HS-27A (cell line): ENCODE measurements around the gene IPCEF1.
A peak's percentile ranks its signal among the peaks of the same experiment; 100 is the strongest.

ENCODE experiments used
- DNase-seq: peaks from one replicate; pipeline ENCODE4 v3.0.0-alpha.2; 2012; ENCODE audit warnings: low read depth, missing footprints

IPCEF1 gene

GRCh38 chr6:154159126-154159525 lies 197.5 kb downstream of the IPCEF1 start:
- DNase-seq: no peak

DNA sequence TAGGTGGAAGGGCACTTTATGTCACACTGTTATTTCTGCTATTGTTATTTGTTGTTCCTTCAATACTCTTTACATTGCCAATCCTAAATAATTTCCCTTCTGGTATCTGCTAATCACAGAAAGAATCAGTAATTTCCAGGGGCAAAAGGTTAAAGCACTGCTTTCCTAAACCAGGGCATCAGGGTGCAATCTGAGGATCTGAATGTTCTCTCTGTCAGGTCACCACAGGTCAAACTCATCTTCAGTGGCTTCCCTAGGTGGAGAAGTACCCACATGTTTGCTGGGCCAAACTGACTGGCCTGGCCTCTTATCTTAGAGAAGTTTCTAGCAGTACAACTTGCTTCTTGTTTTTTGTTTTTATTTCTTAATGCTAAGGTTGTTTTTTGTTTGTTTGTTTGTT lies 198.9 kb downstream of the IPCEF1 start:
- DNase-seq: no peak

- no peak for DNase-seq
These were observed 199.5 kb downstream of the IPCEF1 start for GRCh38 chr6:154157082-154157481.

DNA sequence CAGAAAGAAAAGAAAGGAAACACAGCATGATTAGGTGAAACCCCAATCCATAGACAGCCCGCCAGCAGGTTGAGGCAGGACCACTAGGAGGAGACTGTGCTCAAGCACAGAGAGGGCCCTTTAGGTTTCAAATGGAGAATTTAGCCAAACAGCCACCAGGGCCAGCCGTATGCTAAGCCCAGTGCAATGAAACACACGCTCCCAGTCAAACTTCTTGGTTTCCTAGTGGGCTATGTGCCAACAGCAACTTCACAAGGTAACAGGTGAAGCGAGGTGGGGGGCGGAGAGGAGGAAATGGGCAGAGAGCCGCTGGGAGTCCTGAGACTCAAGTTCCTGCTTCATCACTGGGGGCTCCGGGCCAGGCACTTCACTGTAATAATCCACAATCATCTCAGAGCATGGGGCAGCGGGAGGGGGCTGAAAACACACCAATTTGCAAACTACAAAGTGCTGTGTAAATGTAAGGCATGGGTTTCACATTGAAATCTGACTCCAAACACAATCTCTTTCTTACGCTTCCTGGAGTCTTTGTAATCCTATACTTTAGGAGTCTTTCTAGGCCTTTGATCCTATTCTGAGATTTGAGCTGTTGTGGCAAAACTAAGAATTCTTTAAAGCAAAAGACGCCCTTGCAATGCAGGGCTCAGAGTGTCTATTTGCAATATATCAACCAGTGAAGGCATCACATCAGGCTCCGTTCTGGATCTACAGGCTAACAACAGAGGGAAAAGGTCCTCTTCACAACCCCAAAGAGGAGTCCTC lies 200.3 kb downstream of the IPCEF1 start:
- DNase-seq: no peak

DNA sequence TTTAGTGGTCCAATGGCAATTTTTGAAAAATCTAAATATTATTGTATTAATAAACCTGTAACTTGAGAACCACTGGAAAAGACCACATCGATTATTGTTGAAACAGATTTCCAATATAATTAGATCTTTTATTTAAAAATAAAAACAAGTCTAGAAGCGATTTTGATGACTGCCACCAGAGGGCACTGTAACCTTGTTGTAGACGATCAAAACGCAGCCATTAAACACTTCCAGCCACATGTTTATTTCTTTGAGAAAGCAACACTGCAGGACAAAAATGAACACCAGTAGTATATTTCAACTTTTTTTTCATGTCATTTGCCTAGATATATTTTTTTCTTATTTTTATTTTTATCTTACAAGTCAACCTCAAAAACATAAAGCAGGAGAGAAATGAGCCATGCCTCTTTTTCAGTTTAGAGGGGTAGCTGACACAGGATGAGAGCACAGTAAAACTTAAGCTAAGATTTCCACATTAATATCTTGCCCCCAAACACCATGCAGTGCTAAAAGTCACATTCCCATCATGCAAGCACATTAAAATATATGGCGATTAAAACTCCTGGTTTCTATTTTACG lies 202.1 kb downstream of the IPCEF1 start:
- peak; percentile 17 for DNase-seq

DNA sequence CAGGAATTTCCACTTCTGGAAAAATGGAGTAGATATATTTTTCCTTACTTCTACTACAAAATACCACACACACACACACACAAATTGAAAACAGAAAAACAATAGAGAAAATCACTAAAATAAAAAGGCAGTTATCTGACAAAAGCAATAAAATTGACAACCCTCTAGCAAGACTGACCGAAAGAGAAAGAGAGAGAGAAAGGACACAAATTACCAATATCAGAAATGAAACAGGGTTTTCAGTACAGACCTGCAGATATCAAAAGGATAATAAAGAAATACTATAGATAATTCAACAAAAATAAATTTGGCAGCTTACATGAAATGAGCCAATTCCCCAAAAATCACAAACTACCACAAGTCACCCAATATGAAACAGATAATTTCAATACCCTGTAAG lies 212.8 kb downstream of the IPCEF1 start:
- no peak for DNase-seq

DNA sequence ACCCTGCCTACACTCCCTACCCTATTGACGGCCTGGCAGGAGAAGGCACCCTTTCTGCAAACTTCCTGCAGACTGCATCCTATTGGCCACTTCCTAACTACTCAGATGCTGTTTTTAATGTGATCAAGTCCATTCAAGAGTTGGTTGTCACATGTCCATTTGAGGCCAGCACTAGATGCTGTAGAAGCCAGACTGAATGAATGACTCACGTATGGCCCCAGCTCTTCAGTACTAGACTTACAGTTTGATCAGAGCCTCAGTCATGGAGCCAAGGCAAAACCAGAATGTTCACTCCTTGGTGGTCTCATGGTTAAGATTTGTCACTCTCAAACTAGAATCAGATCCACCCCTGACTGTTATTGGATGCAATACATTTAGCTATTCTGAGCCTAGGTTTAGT lies 215.9 kb downstream of the IPCEF1 start:
- DNase-seq: no peak

GRCh38 chr6:154139892-154140291 lies 216.7 kb downstream of the IPCEF1 start:
- DNase-seq: no peak

DNA sequence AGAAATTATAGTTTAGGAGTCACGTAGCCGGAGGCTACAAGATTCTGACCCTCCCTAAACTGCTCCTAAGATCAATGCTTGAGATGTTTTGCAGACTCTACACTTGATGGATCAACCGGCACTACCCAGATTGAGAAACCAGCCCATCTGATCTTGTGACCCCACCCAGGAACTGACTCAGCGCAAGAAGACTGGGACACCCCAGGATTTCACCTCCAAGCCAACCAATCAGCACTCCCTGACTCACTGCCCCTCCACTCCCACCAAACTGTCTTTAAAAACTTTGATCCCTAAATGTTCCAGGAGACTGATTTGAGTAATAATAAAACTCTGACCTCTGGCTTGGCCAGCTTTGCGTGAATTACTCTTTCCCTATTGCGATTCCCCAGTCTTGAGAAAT lies 217.8 kb downstream of the IPCEF1 start:
- no peak for DNase-seq

- DNase-seq: no peak
These were observed 222.0 kb downstream of the IPCEF1 start for GRCh38 chr6:154134471-154135147.

DNA sequence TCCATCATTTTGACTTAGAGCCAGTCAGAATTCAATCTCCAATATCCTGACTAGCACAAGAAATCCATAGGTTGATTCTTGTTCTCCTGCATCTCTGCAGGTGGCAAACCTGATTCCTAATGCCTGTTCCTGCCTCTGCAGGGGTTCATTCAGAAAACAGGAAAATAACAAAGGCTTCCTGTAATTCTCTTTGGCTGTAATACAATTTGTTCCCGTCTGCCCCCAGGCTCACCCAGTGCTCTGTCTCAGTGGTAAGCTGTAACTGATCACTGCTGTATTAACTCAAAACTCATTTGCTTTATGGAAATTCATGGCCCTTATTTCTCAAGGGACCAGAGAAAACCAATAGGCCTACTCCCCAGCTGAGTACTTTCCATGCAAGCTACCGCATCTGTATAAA lies 228.9 kb downstream of the IPCEF1 start:
- no peak for DNase-seq

DNA sequence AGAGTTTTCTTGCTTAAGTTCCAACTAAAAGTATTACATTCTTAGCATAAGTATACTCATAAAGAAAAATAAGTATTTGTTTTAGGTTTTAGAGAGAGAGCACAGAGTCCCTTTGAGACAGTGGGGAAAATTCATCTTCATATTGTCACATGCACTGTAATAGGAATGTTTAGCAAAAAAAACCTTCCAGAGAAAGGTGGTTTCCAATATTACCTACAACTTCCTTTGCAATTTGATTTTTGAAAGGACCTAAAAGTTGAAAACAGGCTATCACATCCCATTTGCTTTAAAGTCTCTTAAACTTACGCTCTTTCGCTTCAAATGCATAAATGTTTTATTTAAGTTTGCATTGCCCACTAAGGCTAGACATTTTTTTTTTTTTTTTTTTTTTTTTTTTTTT lies 231.2 kb downstream of the IPCEF1 start:
- DNase-seq: no peak

GRCh38 chr6:154123155-154123956 lies 233.2 kb downstream of the IPCEF1 start:
- DNase-seq: no peak

DNA sequence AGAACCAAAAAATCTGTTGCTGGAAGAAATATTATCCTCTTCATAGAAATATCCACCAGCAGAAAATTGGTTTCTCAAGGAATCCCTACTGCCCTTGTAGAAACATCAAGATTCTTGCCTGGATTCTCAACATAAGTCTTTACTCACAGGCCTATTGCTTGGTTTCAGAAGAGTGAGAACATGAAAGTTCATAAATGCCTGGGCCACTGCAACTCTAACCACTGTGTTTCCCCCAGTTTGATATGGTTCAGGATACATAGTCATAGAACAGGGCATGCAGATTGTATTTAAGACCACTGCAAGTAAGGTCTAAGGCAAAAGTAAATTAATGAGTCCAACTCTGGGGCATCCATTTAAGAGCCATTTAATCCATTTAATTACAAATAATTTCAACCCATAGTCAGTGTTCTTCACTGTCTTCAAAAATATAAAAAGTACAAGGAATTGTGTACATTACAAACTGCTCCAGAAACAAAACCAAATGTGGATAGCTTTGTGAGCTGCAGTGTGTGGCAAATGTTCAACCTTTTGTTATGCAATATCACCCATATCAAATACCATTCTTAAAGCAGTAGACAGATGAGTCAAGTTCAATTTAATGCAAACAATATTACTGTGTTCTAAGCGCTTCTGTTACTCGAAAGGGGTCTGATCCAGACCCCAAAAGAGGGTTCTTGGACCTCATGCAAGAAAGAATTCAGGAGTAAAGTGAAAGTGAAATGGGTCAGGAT lies 234.2 kb downstream of the IPCEF1 start:
- DNase-seq: no peak

GRCh38 chr6:154117485-154117884 lies 239.1 kb downstream of the IPCEF1 start:
- DNase-seq: no peak

DNA sequence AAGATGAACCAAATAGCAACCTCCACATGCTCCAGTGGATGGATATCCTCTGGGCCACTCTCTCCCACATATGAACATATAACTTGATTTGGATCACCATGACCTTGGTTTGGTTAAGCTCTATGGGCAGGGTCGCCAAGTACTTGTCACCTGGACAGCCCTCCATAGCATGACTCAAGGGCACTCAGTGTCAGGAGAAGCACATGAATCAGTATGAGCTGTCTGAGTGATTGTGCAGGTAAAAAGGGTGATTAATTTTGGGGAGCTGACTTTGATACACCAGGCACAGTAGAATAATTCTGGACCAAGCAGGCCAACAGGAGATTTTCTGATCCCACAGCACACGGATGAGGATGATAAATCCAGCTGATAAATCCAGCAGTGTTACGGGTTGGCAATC lies 243.2 kb downstream of the IPCEF1 start:
- DNase-seq: no peak

DNA sequence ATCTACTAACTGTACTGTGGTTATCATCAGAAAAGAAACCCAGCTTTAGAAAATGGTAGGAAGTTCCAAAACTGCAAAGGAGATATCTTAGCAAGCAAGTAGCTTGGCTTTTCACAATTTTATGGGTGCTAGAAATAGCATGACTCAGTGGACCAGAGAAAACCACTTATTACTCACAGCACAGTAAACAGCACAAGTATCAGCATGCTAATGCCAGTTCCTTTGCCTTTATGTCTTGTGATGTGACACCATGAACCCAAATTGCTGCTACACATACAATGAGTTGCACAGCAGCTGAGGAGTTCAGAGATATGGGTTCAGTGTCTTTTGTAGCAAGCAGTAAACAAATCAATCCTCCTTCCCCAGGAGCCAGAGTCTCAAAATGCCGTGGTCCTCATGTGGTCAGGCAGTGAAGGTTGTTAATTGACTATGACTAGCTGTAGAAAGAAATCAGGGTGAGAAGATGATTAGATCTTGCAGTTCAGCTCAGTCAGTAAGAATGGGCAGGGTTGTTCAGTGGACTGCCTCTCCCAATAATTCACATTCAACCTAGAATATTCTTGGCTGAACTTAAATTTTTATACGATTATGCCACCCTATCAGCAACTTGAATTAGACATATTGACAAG lies 244.3 kb downstream of the IPCEF1 start:
- DNase-seq: no peak

GRCh38 chr6:154111025-154111424 lies 245.6 kb downstream of the IPCEF1 start:
- DNase-seq: no peak

GRCh38 chr6:154106251-154106650 lies 250.4 kb downstream of the IPCEF1 start:
- DNase-seq: no peak
